NCI-H345 (cell line): Measurements from ENCODE around the gene THBS2.

Experiments
- DNase-seq: peaks from one replicate; lab custom pipeline; 2025; lab: John Stamatoyannopoulos, UW

Gene THBS2

GRCh38 chr6:169249057-169249456 lies 4.6 kb downstream of the THBS2 start:
- DNase-seq, result no peak

GRCh38 chr6:169248521-169248971 lies 5.1 kb downstream of the THBS2 start:
- DNase-seq, result no peak

- no peak for DNase-seq
Observed at GRCh38 chr6:169247991-169248390, 5.7 kb downstream of the THBS2 start.

GRCh38 chr6:169247419-169247818 lies 6.2 kb downstream of the THBS2 start:
- DNase-seq, result no peak

- DNase-seq, result no peak
Observed at GRCh38 chr6:169246445-169246844, 7.2 kb downstream of the THBS2 start.

GRCh38 chr6:169244684-169245383 lies 8.8 kb downstream of the THBS2 start:
- DNase-seq, result no peak

GRCh38 chr6:169243661-169244060 lies 10.0 kb downstream of the THBS2 start:
- DNase-seq, result no peak

- no peak for DNase-seq
Observed at GRCh38 chr6:169243186-169243585, 10.5 kb downstream of the THBS2 start.

- no peak for DNase-seq
Observed at GRCh38 chr6:169241688-169242350, 11.8 kb downstream of the THBS2 start.

GRCh38 chr6:169240591-169241390 lies 12.9 kb downstream of the THBS2 start:
- no peak for DNase-seq

- no peak for DNase-seq
Observed at GRCh38 chr6:169240125-169240524, 13.5 kb downstream of the THBS2 start.

- no peak for DNase-seq
Observed at GRCh38 chr6:169239181-169239580, 14.5 kb downstream of the THBS2 start.

- DNase-seq, result no peak
Observed at GRCh38 chr6:169238766-169239165, 14.9 kb downstream of the THBS2 start.

- DNase-seq, result no peak
Observed at GRCh38 chr6:169237496-169238134, 16.0 kb downstream of the THBS2 start.

GRCh38 chr6:169236988-169237387 lies 16.7 kb downstream of the THBS2 start:
- DNase-seq, result no peak

- DNase-seq, result no peak
Observed at GRCh38 chr6:169236545-169236944, 17.1 kb downstream of the THBS2 start.

GRCh38 chr6:169235286-169235685 lies 18.4 kb downstream of the THBS2 start:
- no peak for DNase-seq

GRCh38 chr6:169234634-169235033 lies 19.0 kb downstream of the THBS2 start:
- no peak for DNase-seq

- no peak for DNase-seq
Observed at GRCh38 chr6:169233832-169234231, 19.8 kb downstream of the THBS2 start.

- no peak for DNase-seq
Observed at GRCh38 chr6:169233181-169233580, 20.5 kb downstream of the THBS2 start.

- no peak for DNase-seq
Observed at GRCh38 chr6:169232507-169232931, 21.1 kb downstream of the THBS2 start.

- DNase-seq, result no peak
Observed at GRCh38 chr6:169231790-169232506, 21.7 kb downstream of the THBS2 start.
